Heart left ventricle (tissue), 13 donors: ENCODE measurements around the gene PPEF2.

ENCODE experiments used
- CTCF ChIP-seq, 12 donors: fragments of 200-600 bp; sonication (generic) in 4 of 12; IDR thresholded peaks; one replicate each; pipeline versions ENCODE4 v1.5.0 to v1.8.0; 2018 to 2022; ENCODE audit warnings: antibody characterized with exemption in 12 of 12, mild to moderate bottlenecking in 5 of 12
- POLR2A ChIP-seq, 2 donors: fragments of 450-650 bp; IDR thresholded peaks; one replicate each; pipeline ENCODE4 v1.6.1; 2017; ENCODE audit warnings: antibody characterized with exemption in 2 of 2, mild to moderate bottlenecking in 2 of 2, moderate library complexity in 2 of 2
- donor health status: ischemic (EF 13 %, LVEDD 7.1; RV severe dilation, severe dysfunction).
- donor health status: DM: no; HTN: yes; CAD: no.
- donor health status: DM: no; HTN: no; CAD: no.
- donor health status: ischemic (EF 25% LVEDD 6.9; RV normal size, moderate dysfunction).
- donor health status: ischemic (EF 25% LVEDD 5.7; RV mildly dilated, moderate dysfunction).
- donor health status: ischemic (EF 35%, LVEDD 5.7; RV mildly dilated, moderate dysfunction).
- donor health status: nonischemic (EF 11% LVEDD 7.7; RV severe dilation, severe dysfunction).
- donor health status: DM: yes; HTN: yes; CAD: no.
- donor health status: PGD.
- donor health status: ischemic (EF 29% LVEDD 5.4; RV normal size, mild dysfunction).
- donor health status: nonischemic (EF 23%, LVEDD 6.1; RV moderate dilation, normal function).

DNA sequence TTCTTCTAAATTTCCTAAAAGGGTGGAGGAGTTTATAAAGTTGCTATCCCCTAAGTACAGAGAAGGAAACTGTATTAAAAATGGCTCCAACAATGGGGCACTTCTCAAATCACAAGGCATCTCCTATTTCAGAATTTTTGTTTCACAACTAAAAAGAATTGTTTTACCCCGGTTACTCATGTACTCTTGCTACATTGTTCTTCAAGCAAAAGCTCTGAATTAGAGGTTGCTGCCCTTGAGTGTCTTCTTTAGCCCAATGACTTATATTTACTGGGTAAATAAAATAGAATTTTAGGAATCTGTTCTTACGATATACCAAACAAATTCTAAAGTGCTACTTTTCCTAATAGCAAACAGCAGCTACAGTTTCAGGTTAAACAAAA is 67.5 kb downstream of the PPEF2 start:
- TF ChIP-seq CTCF (IDR thresholded peaks at IDR 0.05) (no peak), POLR2A (IDR thresholded peaks at IDR 0.05) (no peak)
